Measurements from ENCODE around the gene ICAM2. TPM values are rescaled to one million over a fixed set of nuclear protein-coding genes. Genes with fewer than 3 reads are reported as not detected.
"Not testable (repeated sequence)": the region's sequence is repeated elsewhere in the genome, so short reads cannot be mapped to it uniquely, and the experiment has no call there.

The ICAM2 gene
- total RNA-seq, 4 donors from 2014 or later = 39.7 to 82.4 (median 56.3) TPM

DNA sequence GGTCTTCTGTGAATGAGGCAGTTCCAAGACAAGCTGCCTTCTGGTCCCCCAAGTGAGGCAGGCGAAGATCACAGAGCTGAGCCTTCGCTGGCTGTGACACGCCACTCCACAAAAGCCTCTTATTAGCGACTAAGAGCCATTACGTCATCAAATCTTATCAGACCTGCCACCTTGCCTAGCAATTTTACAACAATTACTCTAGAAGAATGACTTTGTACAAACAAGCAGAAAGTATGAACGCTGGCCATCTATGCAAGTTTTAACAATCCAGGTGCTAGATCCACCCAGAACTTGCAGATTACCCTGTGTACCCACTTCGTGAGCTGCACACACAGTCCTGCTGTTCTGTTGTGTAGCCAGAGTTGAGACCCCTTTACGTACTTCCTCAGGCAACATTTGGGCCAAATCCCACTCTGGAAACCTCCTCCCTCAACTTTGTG, 3.8 kb upstream of the ICAM2 start:
- H3K9me3 ChIP-seq = no peaks in the 10 kb centered on the region
- no peaks in the 10 kb centered on the region for H3K27me3 ChIP-seq
- ATAC-seq (no peak), DNase-seq (no peak)
- H3K27ac ChIP-seq = peak overlapping the region; percentile 30 to 82 (median 58)
- no peak overlapping the region for H3K4me3 ChIP-seq
- TF ChIP-seq, protein P1, sequence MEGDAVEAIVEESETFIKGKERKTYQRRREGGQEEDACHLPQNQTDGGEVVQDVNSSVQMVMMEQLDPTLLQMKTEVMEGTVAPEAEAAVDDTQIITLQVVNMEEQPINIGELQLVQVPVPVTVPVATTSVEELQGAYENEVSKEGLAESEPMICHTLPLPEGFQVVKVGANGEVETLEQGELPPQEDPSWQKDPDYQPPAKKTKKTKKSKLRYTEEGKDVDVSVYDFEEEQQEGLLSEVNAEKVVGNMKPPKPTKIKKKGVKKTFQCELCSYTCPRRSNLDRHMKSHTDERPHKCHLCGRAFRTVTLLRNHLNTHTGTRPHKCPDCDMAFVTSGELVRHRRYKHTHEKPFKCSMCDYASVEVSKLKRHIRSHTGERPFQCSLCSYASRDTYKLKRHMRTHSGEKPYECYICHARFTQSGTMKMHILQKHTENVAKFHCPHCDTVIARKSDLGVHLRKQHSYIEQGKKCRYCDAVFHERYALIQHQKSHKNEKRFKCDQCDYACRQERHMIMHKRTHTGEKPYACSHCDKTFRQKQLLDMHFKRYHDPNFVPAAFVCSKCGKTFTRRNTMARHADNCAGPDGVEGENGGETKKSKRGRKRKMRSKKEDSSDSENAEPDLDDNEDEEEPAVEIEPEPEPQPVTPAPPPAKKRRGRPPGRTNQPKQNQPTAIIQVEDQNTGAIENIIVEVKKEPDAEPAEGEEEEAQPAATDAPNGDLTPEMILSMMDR (IDR thresholded peaks at IDR 0.05 in 4 of 5, conservative IDR thresholded peaks at IDR 0.05 in 1 of 5) = no peak
- peak in 1 of 2 donors; percentile 41 for TF ChIP-seq POLR2A (IDR thresholded peaks at IDR 0.05)
- no peaks in the 10 kb centered on the region for H3K36me3 ChIP-seq
- H3K4me1 ChIP-seq = peaks cover 9 to 11% of the 10 kb centered on the region in 2 donors
- in situ Hi-C loops (cut with MboI; ENCODE audit: low sequenced_read_pairs in 4 of 4) = loop anchor here in 3 of 4 donors (5.0 to 10.0 kb wide), 5 partner anchors 99 to 261 kb away; partner anchors contain the start of genes CSHL1 (in 2 of the 3), ERN1 (in 1 of the 3) and GH1 (in 1 of the 3)
- intact Hi-C loops (cut with DNase I; ENCODE audit: low total_unique reads) = loop anchor here (2.0 kb wide), 1 partner anchor 111 kb away; no protein-coding TSS in a partner anchor

DNA sequence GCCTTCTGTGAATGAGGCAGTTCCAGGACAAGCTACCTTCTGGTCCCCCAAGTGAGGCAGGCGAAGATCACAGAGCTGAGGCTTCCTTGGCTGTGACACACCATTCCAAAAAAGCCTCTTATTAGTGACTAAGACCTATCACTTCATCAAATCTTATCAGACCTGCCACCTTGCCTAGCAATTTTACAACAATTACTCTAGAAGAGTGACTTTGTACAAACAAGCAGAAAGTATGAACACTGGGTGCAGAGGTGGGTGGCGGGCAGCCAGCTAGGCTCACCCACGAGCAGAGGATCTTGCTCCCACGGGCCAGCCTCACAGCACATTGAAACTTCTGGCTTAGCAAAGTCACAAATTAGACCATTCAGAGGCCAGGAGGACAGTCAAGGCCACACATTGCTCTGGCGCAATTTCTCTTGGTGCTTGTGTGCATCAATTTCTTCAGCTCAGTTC, 2.2 kb upstream of the ICAM2 start:
- intact Hi-C loops (cut with DNase I; ENCODE audit: low total_unique reads) = no loop called here
- no peak for ATAC-seq
- Histone ChIP-seq H3K4me1 (peaks cover 9 to 11% of the 10 kb centered on the region in 2 donors), H3K36me3 (no peaks in the 10 kb centered on the region), H3K27me3 (no peaks in the 10 kb centered on the region), H3K4me3 (no peak overlapping the region), H3K27ac (peak overlapping the region; percentile 7 to 82 (median 62)), H3K9me3 (no peaks in the 10 kb centered on the region)
- in situ Hi-C loops (cut with MboI; ENCODE audit: low sequenced_read_pairs in 4 of 4) = loop anchor here in 3 of 4 donors (5.0 to 10.0 kb wide), 5 partner anchors 98 to 262 kb away; partner anchors contain the start of genes CSHL1 (in 2 of the 3), ERN1 (in 1 of the 3) and GH1 (in 1 of the 3)
- DNase-seq = no peak
- no peak for TF ChIP-seq POLR2A (IDR thresholded peaks at IDR 0.05)
- TF ChIP-seq, protein P1 (IDR thresholded peaks at IDR 0.05 in 4 of 5, conservative IDR thresholded peaks at IDR 0.05 in 1 of 5) = no peak

DNA sequence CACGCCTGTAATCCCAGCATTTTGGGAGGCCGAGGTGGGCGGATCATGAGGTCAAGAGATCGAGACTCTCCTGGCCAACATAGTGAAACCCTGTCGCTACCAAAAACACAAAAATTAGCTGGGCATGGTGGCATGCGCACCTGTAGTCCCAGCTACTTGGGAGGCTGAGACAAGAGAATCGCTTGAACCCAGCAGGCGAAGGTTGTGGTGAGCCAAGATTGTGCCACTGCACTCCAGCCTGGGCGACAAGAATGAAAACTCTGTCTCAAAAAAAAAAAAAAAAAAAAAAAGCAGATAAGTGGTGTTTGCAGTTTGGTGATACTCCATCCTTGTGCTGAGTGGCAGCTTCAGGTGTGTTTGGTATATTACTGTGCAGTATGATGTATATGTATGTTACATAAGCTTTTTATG, 877 bp downstream of the ICAM2 start:
- in situ Hi-C loops (cut with MboI; ENCODE audit: low sequenced_read_pairs in 4 of 4) = loop anchor here in 1 of 4 donors (10.0 kb wide), 1 partner anchor 95 kb away; no protein-coding TSS in a partner anchor
- H3K4me1 ChIP-seq; H3K27me3 ChIP-seq; H3K36me3 ChIP-seq; DNase-seq; intact Hi-C loops (cut with DNase I; ENCODE audit: low total_unique reads); ATAC-seq; H3K9me3 ChIP-seq: not testable (repeated sequence)
- Histone ChIP-seq H3K4me3 (peak overlapping the region; percentile 46 to 61 (median 51)), H3K27ac (peak overlapping the region; percentile 71 to 82 (median 78))

DNA sequence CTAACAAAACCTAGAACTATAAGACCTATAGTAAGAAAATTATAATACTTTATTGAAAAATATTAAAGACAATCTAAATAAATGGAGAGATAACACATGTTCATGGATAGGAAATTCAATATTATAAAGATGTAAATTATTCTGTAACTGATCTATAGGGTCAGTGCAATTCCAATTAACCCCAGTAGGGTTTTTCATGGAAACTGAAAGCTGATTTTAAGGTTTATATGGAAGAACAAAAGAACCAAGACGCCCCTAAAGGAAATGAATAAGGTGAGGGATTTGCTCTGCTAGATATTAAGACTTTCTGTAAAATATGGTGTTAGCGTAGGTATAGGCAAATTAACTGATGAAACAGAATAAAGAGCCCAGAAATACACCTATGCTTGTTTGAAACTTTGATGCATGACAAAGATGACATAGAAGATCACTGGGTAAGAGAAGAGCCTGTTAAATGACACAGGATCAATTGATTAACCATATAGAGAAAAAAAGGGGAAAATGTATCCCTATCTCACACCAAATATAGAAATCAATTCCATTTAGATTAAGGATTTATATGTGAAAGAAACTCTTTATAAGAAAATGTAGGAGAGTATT, 3.0 kb downstream of the ICAM2 start:
- Histone ChIP-seq H3K4me1 (peaks cover 0 to 3% of the 10 kb centered on the region in 2 donors), H3K27ac (peak overlapping the region; percentile 28 to 82 (median 78)), H3K36me3 (no peaks in the 10 kb centered on the region), H3K9me3 (no peaks in the 10 kb centered on the region), H3K4me3 (no peak overlapping the region), H3K27me3 (no peaks in the 10 kb centered on the region)
- TF ChIP-seq, protein P1 (IDR thresholded peaks at IDR 0.05 in 4 of 5, conservative IDR thresholded peaks at IDR 0.05 in 1 of 5) = peak in 1 of 5 experiments; percentile 37
- TF ChIP-seq POLR2A (IDR thresholded peaks at IDR 0.05) = no peak
- no peak for ATAC-seq
- intact Hi-C loops (cut with DNase I; ENCODE audit: low total_unique reads) (no loop called here), in situ Hi-C loops (cut with MboI; ENCODE audit: low sequenced_read_pairs in 4 of 4) (loop anchor here in 1 of 4 donors (10.0 kb wide), 1 partner anchor 93 kb away; no protein-coding TSS in a partner anchor)
- no peak for DNase-seq

DNA sequence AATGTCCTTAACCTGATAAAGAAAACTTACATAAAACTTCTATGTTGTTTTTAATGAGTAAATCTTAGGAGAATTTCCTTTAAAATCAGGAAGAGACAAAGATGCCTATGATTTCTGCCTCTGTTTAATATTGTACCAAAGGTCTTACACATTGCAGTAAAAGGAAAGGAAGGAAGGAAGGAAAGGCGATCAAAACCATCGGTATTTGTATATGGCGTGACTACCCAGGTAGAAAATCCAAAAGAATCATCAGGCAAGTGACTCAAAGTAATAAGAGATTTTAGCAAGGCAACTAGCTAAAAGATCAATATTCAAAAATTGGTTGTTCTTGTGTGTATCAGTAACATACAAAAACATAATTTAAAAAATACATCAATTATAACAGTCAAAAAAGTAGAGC, 3.5 kb downstream of the ICAM2 start:
- intact Hi-C loops (cut with DNase I; ENCODE audit: low total_unique reads) (no loop called here), in situ Hi-C loops (cut with MboI; ENCODE audit: low sequenced_read_pairs in 4 of 4) (loop anchor here in 1 of 4 donors (10.0 kb wide), 1 partner anchor 92 kb away; no protein-coding TSS in a partner anchor)
- Histone ChIP-seq H3K4me1 (peaks cover 0 to 3% of the 10 kb centered on the region in 2 donors), H3K36me3 (no peaks in the 10 kb centered on the region), H3K9me3 (no peaks in the 10 kb centered on the region), H3K27me3 (no peaks in the 10 kb centered on the region), H3K27ac (peak overlapping the region; percentile 49 to 82 (median 78)), H3K4me3 (peak overlapping the region in 1 of 4 donors; percentile 24)
- DNase-seq = no peak
- TF ChIP-seq POLR2A (IDR thresholded peaks at IDR 0.05) = no peak
- TF ChIP-seq, protein P1 (IDR thresholded peaks at IDR 0.05 in 4 of 5, conservative IDR thresholded peaks at IDR 0.05 in 1 of 5) = no peak
- no peak for ATAC-seq
